DOHH2 (cell line): ENCODE data around the gene TXNL1.

Source experiments
- H3F3A ChIP-seq: fragments of 200-600 bp; sonication (generic), shearing (Covaris generic); 2 replicates; pipeline ENCODE4 v1.6.0; 2016; ENCODE audit warnings: antibody characterized with exemption, mild to moderate bottlenecking; ENCODE audit not compliant: control insufficient read depth, insufficient read depth
- H3K27ac ChIP-seq: fragments of 200-600 bp; sonication (generic); 2 replicates; pipeline ENCODE4 v1.5.1; 2014; ENCODE audit warnings: low read depth, mild to moderate bottlenecking, low read length, moderate library complexity
- H3K27me3 ChIP-seq: fragments of 200-600 bp; sonication (generic); 2 replicates; pipeline ENCODE4 v1.6.1; 2014; ENCODE audit warnings: mild to moderate bottlenecking, low read length, mixed read lengths; ENCODE audit not compliant: control insufficient read depth
- H3K36me3 ChIP-seq: fragments of 200-600 bp; sonication (generic); 2 replicates; pipeline ENCODE4 v1.6.1; 2014; ENCODE audit warnings: mild to moderate bottlenecking, low read length, moderate library complexity, mixed read lengths; ENCODE audit not compliant: control insufficient read depth
- H3K4me1 ChIP-seq: fragments of 200-600 bp; sonication (generic); 2 replicates; pipeline ENCODE4 v1.6.1; 2014; ENCODE audit warnings: mild to moderate bottlenecking, low read length, mixed read lengths; ENCODE audit not compliant: control insufficient read depth
- H3K4me2 ChIP-seq: fragments of 200-600 bp; sonication (generic); 2 replicates; pipeline ENCODE4 v1.6.0; 2014; ENCODE audit warnings: mild to moderate bottlenecking, low read length, moderate library complexity
- H3K4me3 ChIP-seq: fragments of 200-600 bp; sonication (generic); 2 replicates; pipeline ENCODE4 v1.5.1; 2014; ENCODE audit warnings: mild to moderate bottlenecking, low read length, mixed read lengths
- H3K79me2 ChIP-seq: fragments of 200-600 bp; sonication (generic); 2 replicates; pipeline ENCODE4 v1.6.1; 2014; ENCODE audit warnings: mild to moderate bottlenecking, low read length, mixed read lengths; ENCODE audit not compliant: control insufficient read depth
- H3K9me2 ChIP-seq: fragments of 200-600 bp; sonication (generic); replicated peaks from 2 replicates; pipeline ENCODE4 v1.6.1; 2014; ENCODE audit warnings: mild to moderate bottlenecking, low read length, mixed read lengths; ENCODE audit not compliant: control insufficient read depth
- H3K9me3 ChIP-seq: fragments of 200-600 bp; sonication (generic); 2 replicates; pipeline ENCODE4 v1.6.1; 2014; ENCODE audit warnings: antibody characterized with exemption, low read length, mixed read lengths; ENCODE audit not compliant: control insufficient read depth, insufficient read depth
- H4K20me1 ChIP-seq: fragments of 200-600 bp; sonication (generic); 2 replicates; pipeline ENCODE4 v1.6.0; 2014; ENCODE audit warnings: low read depth, mild to moderate bottlenecking, antibody characterized with exemption, low read length, moderate library complexity; ENCODE audit not compliant: control insufficient read depth, insufficient read depth
- CTCF ChIP-seq: fragments of 200-600 bp; sonication (generic); IDR thresholded peaks from one replicate; pipeline ENCODE4 v1.5.1; 2014; ENCODE audit warnings: antibody characterized with exemption, mild to moderate bottlenecking, low read depth, low read length; ENCODE audit not compliant: poor library complexity, severe bottlenecking
- EZH2phosphoT487 ChIP-seq: fragments of 200-600 bp; sonication (generic); IDR thresholded peaks from 2 replicates; pipeline ENCODE4 v1.6.1; 2017; ENCODE audit warnings: borderline replicate concordance, mild to moderate bottlenecking, antibody characterized with exemption, low read length, moderate library complexity, mixed read lengths

TXNL1 gene

GRCh38 chr18:56650944-56651770 lies 12.8 kb upstream of the TXNL1 start, which contains the start of gene WDR7:
Gene WDR7, plus strand, starts transcription at chr18:56651359. Its CDS starts 21,157 bp downstream, at chr18:56672516.
- H3K36me3 ChIP-seq = peaks cover 4% of the 10 kb centered on the region; the same call in 1 of the 2 replicates
- peak within 1 kb of the TSS; percentile 80 for H3K4me3 ChIP-seq
- H3K27me3 ChIP-seq = no peaks in the 10 kb centered on the region
- no peaks in the 10 kb centered on the region for H3K9me2 ChIP-seq
- H3K4me2 ChIP-seq = peak within 1 kb of the TSS; percentile 74
- H3K79me2 ChIP-seq = peaks cover 45% of the 10 kb centered on the region
- peaks cover 42% of the 10 kb centered on the region for H3K4me1 ChIP-seq
- no peaks in the 10 kb centered on the region for H3K9me3 ChIP-seq
- no peak for TF ChIP-seq EZH2phosphoT487
- H3K27ac ChIP-seq = peak within 1 kb of the TSS; percentile 41
- H4K20me1 ChIP-seq = no peaks in the 10 kb centered on the region
- peaks cover 5% of the 10 kb centered on the region for H3F3A ChIP-seq

GRCh38 chr18:56649996-56650395 lies 11.6 kb upstream of the TXNL1 start:
- Histone ChIP-seq H3K9me2 (no peaks in the 10 kb centered on the region), H3K4me2 (peak overlapping the region; percentile 74), H3F3A (peaks cover 5% of the 10 kb centered on the region), H3K4me1 (peaks cover 35% of the 10 kb centered on the region), H3K79me2 (peaks cover 33% of the 10 kb centered on the region), H3K9me3 (no peaks in the 10 kb centered on the region), H3K36me3 (peaks cover 4% of the 10 kb centered on the region; the same call in 1 of the 2 replicates), H4K20me1 (no peaks in the 10 kb centered on the region), H3K27ac (no peak overlapping the region), H3K4me3 (peak overlapping the region; percentile 80), H3K27me3 (no peaks in the 10 kb centered on the region)
- TF ChIP-seq CTCF (no peak), EZH2phosphoT487 (no peak)

GRCh38 chr18:56647951-56648893 lies 9.8 kb upstream of the TXNL1 start:
- Histone ChIP-seq H3K27ac (no peak overlapping the region), H3K27me3 (no peaks in the 10 kb centered on the region), H3K79me2 (peaks cover 20% of the 10 kb centered on the region), H3K9me3 (no peaks in the 10 kb centered on the region), H3K4me3 (no peak overlapping the region), H3F3A (peaks cover 3% of the 10 kb centered on the region; the same call in 1 of the 2 replicates), H3K9me2 (no peaks in the 10 kb centered on the region), H3K4me1 (peaks cover 30% of the 10 kb centered on the region), H3K4me2 (no peak overlapping the region), H3K36me3 (peaks cover 4% of the 10 kb centered on the region; the same call in 1 of the 2 replicates), H4K20me1 (no peaks in the 10 kb centered on the region)
- TF ChIP-seq EZH2phosphoT487 (no peak), CTCF (no peak)
